Panc1 (cell line): ENCODE results near the gene TTLL5. TPM values are rescaled to one million over a fixed set of nuclear protein-coding genes. Genes with fewer than 3 reads are reported as not detected.

Experiments used
- ATAC-seq: fragments of 200-7000 bp; cut with Tn5 transposase; 2 replicates; pipeline ENCODE4 v1.9.1; 2020; ENCODE audit warnings: mild to moderate bottlenecking, moderate library complexity
- BruUV-seq: library from RNA; stranded (reverse); fragments of 400-500 nt; replicated peaks from 2 replicates; lab custom pipeline; 2021; lab: Mats Ljungman, UMichigan
- CTCF ChIA-PET: fragments of 300-600 bp; sonication (Branson Sonifier 250); formaldehyde crosslinking; loops from one replicate; lab custom pipeline; 2022; ENCODE audit warnings: antibody characterized with exemption; lab: Charles Lee
- POLR2A ChIA-PET: fragments of 300-600 bp; sonication (Branson Sonifier 250); formaldehyde crosslinking; loops from one replicate; lab custom pipeline; 2022; ENCODE audit warnings: antibody characterized with exemption; lab: Charles Lee
- DNase-seq: peaks from one replicate; pipeline ENCODE4 v3.0.0-alpha.2; 2010; ENCODE audit warnings: low read depth, low spot score
- H3K27ac ChIP-seq: 2 replicates; pipeline ENCODE4 v1.5.1; 2011; ENCODE audit warnings: mild to moderate bottlenecking, low read length, inconsistent platforms
- H3K27me3 ChIP-seq: fragments of 200-500 bp; sonication (Bioruptor generic); 2 replicates; pipeline ENCODE4 v1.6.0; 2014; ENCODE audit warnings: low read length, inconsistent platforms; ENCODE audit not compliant: control insufficient read depth, insufficient read depth
- H3K36me3 ChIP-seq: fragments of 200-500 bp; sonication (Bioruptor generic); 2 replicates; pipeline ENCODE4 v1.5.1; 2014; ENCODE audit warnings: inconsistent platforms, mild to moderate bottlenecking, low read length, moderate library complexity; ENCODE audit not compliant: control insufficient read depth, insufficient read depth
- H3K4me1 ChIP-seq: 2 replicates; pipeline ENCODE4 v1.5.1; 2011; ENCODE audit warnings: inconsistent platforms, mild to moderate bottlenecking, low read length, moderate library complexity; ENCODE audit not compliant: control insufficient read depth, insufficient read depth
- H3K4me3 ChIP-seq, 2 experiments: 2 replicates each; pipeline ENCODE4 v1.5.1; 2011 to 2012; ENCODE audit warnings: low read depth in 2 of 2, low read length in 2 of 2, mild to moderate bottlenecking in 2 of 2, inconsistent platforms in 1 of 2, moderate library complexity in 1 of 2
- H3K9me3 ChIP-seq: fragments of 200-500 bp; sonication (Bioruptor generic); 2 replicates; pipeline ENCODE4 v1.5.1; 2014; ENCODE audit warnings: low read depth, mild to moderate bottlenecking, inconsistent platforms, low read length, moderate library complexity; ENCODE audit not compliant: control insufficient read depth, insufficient read depth
- CTCF ChIP-seq: fragments of 450-650 bp; IDR thresholded peaks from 2 replicates; pipeline ENCODE4 v1.5.1; 2017; ENCODE audit warnings: mild to moderate bottlenecking
- POLR2AphosphoS5 ChIP-seq: IDR thresholded peaks from 2 replicates; pipeline ENCODE4 v1.6.1; 2012; ENCODE audit warnings: mild to moderate bottlenecking, low read depth, low read length, moderate library complexity
- REST ChIP-seq, 2 experiments: IDR thresholded peaks; 2 replicates each; pipeline ENCODE4 v1.6.1; 2011 to 2012; ENCODE audit warnings: low read depth in 2 of 2, control low read depth in 1 of 2, low read length in 1 of 2, mild to moderate bottlenecking in 1 of 2, moderate library complexity in 1 of 2; ENCODE audit not compliant: insufficient read depth in 1 of 2
- SIN3A ChIP-seq: IDR thresholded peaks from 2 replicates; pipeline ENCODE4 v1.6.1; 2012; ENCODE audit warnings: low read depth, mild to moderate bottlenecking, low read length, moderate library complexity, borderline replicate concordance; ENCODE audit not compliant: insufficient read depth
- TCF7L2 ChIP-seq: IDR thresholded peaks from 2 replicates; pipeline ENCODE4 v1.6.1; 2011; ENCODE audit warnings: mild to moderate bottlenecking, low read depth, low read length, inconsistent platforms
- in situ Hi-C: cut with HindIII; loops from 2 replicates; pipeline ENCODE4 v1.10.0; 2016; ENCODE audit warnings: low sequenced_read_pairs, low pct_unique_long_range_greater_than_20kb
- intact Hi-C: fragments of 100-400 bp; cut with micrococcal nuclease; formaldehyde crosslinking; loops from one replicate; pipeline ENCODE4 v1.10.0; 2022; ENCODE audit not compliant: unreplicated experiment
- total RNA-seq: library from RNA; stranded (reverse); gene quantifications from one replicate; pipeline ENCODE4 v1.2.1, GENCODE V29; 2021; ENCODE audit not compliant: unreplicated experiment

The TTLL5 gene
- total RNA-seq, 1 experiment from 2014 or later: 23.5 TPM

- H3K4me3 ChIP-seq: no peak overlapping the region
- ChIA-PET CTCF (no interaction called here), POLR2A (no interaction called here)
- ATAC-seq (no peak), DNase-seq (no peak)
- no peak overlapping the region for H3K27ac ChIP-seq
- no TSS peak for BruUV-seq
- H3K27me3 ChIP-seq: no peaks in the 10 kb centered on the region
- in situ Hi-C loops (no loop called here), intact Hi-C loops (no loop called here)
- H3K9me3 ChIP-seq: no peaks in the 10 kb centered on the region
- H3K36me3 ChIP-seq: peaks cover 5% of the 10 kb centered on the region
- H3K4me1 ChIP-seq: no peaks in the 10 kb centered on the region
- TF ChIP-seq TCF7L2 (no peak), CTCF (no peak), REST (IDR thresholded peaks at IDR 0.05; ENCODE audit: insufficient read depth in 1 of 2, low read depth in 2 of 2, low read length in 1 of 2) (no peak), POLR2AphosphoS5 (no peak), SIN3A (no peak)
These were observed 122.1 kb downstream of the TTLL5 start for GRCh38 chr14:75783184-75783583.

GRCh38 chr14:75783602-75784313 lies 122.7 kb downstream of the TTLL5 start:
- BruUV-seq: no TSS peak
- DNase-seq (no peak), ATAC-seq (no peak)
- no peak overlapping the region for H3K27ac ChIP-seq
- ChIA-PET CTCF (no interaction called here), POLR2A (no interaction called here)
- no peaks in the 10 kb centered on the region for H3K27me3 ChIP-seq
- peaks cover 5% of the 10 kb centered on the region for H3K36me3 ChIP-seq
- intact Hi-C loops (no loop called here), in situ Hi-C loops (no loop called here)
- TF ChIP-seq POLR2AphosphoS5 (no peak), SIN3A (no peak), REST (IDR thresholded peaks at IDR 0.05; ENCODE audit: insufficient read depth in 1 of 2, low read depth in 2 of 2, low read length in 1 of 2) (no peak), TCF7L2 (no peak), CTCF (no peak)
- no peaks in the 10 kb centered on the region for H3K4me1 ChIP-seq
- H3K9me3 ChIP-seq: no peaks in the 10 kb centered on the region
- H3K4me3 ChIP-seq: no peak overlapping the region
